Fibroblast of lung (primary cell): Measurements from ENCODE around the gene RUVBL2. TPM values are rescaled to one million over a fixed set of nuclear protein-coding genes. Genes with fewer than 3 reads are reported as not detected.

Source experiments
- DNase-seq, 2 donors: peaks; one replicate each; pipeline versions ENCODE4 v3.0.0 to v3.0.0-alpha.2; 2010; ENCODE audit warnings: low read depth in 2 of 2
- H2AFZ ChIP-seq: 2 replicates; pipeline ENCODE4 v1.5.1; 2012; ENCODE audit warnings: low read length, control low read depth, inconsistent platforms
- H3K27ac ChIP-seq: 2 replicates; pipeline ENCODE4 v1.5.1; 2011; ENCODE audit warnings: low read length, control low read depth; ENCODE audit not compliant: insufficient read depth
- H3K27me3 ChIP-seq: 2 replicates; pipeline ENCODE4 v1.5.1; 2011; ENCODE audit warnings: mild to moderate bottlenecking, low read length; ENCODE audit not compliant: control insufficient read depth, insufficient read depth
- H3K36me3 ChIP-seq: 2 replicates; pipeline ENCODE4 v1.5.1; 2011; ENCODE audit warnings: low read length; ENCODE audit not compliant: control insufficient read depth, insufficient read depth
- H3K4me1 ChIP-seq: 2 replicates; pipeline ENCODE4 v1.5.1; 2011; ENCODE audit warnings: low read length; ENCODE audit not compliant: control insufficient read depth, insufficient read depth; ENCODE audit errors: extremely low read depth
- H3K4me2 ChIP-seq: 2 replicates; pipeline ENCODE4 v1.5.1; 2011; ENCODE audit warnings: low read length, control low read depth; ENCODE audit not compliant: insufficient read depth; ENCODE audit errors: extremely low read depth
- H3K4me3 ChIP-seq, 4 experiments: fragments of 200-600 bp in 1 of 4; sonication (generic) in 1 of 4; replicated peaks in 1 of 4; 2 replicates each; pipeline ENCODE4 v1.5.1; 2011 to 2016; ENCODE audit warnings: low read length in 4 of 4, low read depth in 3 of 4, mild to moderate bottlenecking in 3 of 4, control low read depth in 2 of 4, inconsistent platforms in 1 of 4, mixed read lengths in 1 of 4; ENCODE audit not compliant: insufficient read depth in 1 of 4; ENCODE audit errors: control extremely low read depth in 1 of 4
- H3K79me2 ChIP-seq: 2 replicates; pipeline ENCODE4 v1.5.1; 2012; ENCODE audit warnings: mild to moderate bottlenecking, low read length, inconsistent platforms; ENCODE audit not compliant: control insufficient read depth, insufficient read depth
- H3K9ac ChIP-seq: 2 replicates; pipeline ENCODE4 v1.5.1; 2011; ENCODE audit warnings: mild to moderate bottlenecking, low read length, control low read depth; ENCODE audit not compliant: insufficient read depth
- H3K9me3 ChIP-seq: 2 replicates; pipeline ENCODE4 v1.5.1; 2012; ENCODE audit warnings: low read depth, low read length; ENCODE audit not compliant: control insufficient read depth, insufficient read depth
- H4K20me1 ChIP-seq: 2 replicates; pipeline ENCODE4 v1.5.1; 2011; ENCODE audit warnings: low read length; ENCODE audit not compliant: control insufficient read depth, insufficient read depth; ENCODE audit errors: extremely low read depth
- EZH2 ChIP-seq: IDR thresholded peaks from 2 replicates; pipeline ENCODE4 v1.5.1; 2012; ENCODE audit warnings: low read length, control low read depth, mild to moderate bottlenecking; ENCODE audit errors: missing control alignments
- polyA plus RNA-seq, 2 donors: library from polyadenylated mRNA; depleted of rRNA in 1 of 2; stranded (reverse) in 1 of 2; unstranded in 1 of 2; fragments of >200 nt; gene quantifications; 2 replicates each; pipeline ENCODE4 v1.2.1, GENCODE V29; 2011 to 2012; ENCODE audit warnings: missing spikeins in 1 of 2
- total RNA-seq: library from RNA; depleted of rRNA; stranded (reverse); fragments of >200 nt; gene quantifications from 2 replicates; pipeline ENCODE4 v1.2.1, GENCODE V29; 2014
- TF ChIP-seq, protein P1 (sequence below), 2 donors: IDR thresholded peaks in 1 of 2; conservative IDR thresholded peaks in 1 of 2; 1 replicate in 1 of 2; 2 replicates in 1 of 2; pipeline ENCODE4 v1.5.1; 2011 to 2012; ENCODE audit warnings: low read length in 2 of 2, control low read depth in 1 of 2, inconsistent platforms in 1 of 2, low read depth in 1 of 2, mild to moderate bottlenecking in 1 of 2

RUVBL2 gene
- total and polyA plus RNA-seq, 2 donors (not counting 1 experiment from before 2014, with no cell fraction given), result 77.6 to 158 TPM

DNA sequence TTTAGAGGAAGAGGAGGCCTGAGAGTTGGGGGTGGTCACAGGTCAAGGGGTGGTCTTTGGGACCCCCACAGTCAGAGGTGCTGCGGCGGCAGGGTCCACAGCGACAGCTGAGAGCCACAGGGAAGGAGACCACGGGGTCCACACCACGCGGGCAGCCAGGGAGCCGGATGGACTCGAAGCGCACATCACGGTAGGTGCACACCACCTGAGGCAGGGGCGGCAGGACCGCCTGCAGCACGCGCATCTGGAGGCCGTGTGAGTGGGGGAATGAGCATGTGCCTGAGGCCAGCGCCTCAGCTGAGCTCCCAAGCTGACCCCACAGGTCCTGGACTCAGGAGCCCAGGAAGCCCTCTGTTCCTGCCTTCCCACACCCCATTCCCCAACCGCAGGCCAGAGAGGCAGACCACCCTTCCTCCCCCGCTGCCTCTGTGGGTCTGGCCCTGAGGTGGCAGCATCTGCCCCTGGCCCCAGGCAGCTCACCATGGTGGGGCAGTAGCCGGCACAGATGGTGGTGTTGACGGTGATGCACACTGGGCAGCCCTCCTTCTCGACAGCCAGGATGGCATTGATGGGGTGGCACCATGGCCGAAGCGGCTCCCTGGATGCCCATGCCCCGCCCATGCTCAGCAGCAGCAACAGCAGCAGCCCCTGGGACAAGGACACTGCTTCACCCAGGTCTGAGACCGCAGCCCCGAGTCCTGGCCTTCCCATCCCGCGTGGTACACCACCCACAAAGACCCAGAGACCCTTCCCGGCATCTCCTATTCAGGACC is 22.6 kb downstream of the RUVBL2 start:
- peaks cover 3% of the 10 kb centered on the region for H3K27me3 ChIP-seq
- H3K79me2 ChIP-seq, result no peaks in the 10 kb centered on the region
- DNase-seq, result no peak
- no peak overlapping the region for H3K4me2 ChIP-seq
- no peak overlapping the region for H3K27ac ChIP-seq
- H4K20me1 ChIP-seq, result no peaks in the 10 kb centered on the region
- no peaks in the 10 kb centered on the region for H3K9me3 ChIP-seq
- H3K36me3 ChIP-seq, result peaks cover 17% of the 10 kb centered on the region
- H3K4me3 ChIP-seq, result no peak overlapping the region
- no peak overlapping the region for H2AFZ ChIP-seq
- no peak for TF ChIP-seq EZH2
- TF ChIP-seq, protein P1, sequence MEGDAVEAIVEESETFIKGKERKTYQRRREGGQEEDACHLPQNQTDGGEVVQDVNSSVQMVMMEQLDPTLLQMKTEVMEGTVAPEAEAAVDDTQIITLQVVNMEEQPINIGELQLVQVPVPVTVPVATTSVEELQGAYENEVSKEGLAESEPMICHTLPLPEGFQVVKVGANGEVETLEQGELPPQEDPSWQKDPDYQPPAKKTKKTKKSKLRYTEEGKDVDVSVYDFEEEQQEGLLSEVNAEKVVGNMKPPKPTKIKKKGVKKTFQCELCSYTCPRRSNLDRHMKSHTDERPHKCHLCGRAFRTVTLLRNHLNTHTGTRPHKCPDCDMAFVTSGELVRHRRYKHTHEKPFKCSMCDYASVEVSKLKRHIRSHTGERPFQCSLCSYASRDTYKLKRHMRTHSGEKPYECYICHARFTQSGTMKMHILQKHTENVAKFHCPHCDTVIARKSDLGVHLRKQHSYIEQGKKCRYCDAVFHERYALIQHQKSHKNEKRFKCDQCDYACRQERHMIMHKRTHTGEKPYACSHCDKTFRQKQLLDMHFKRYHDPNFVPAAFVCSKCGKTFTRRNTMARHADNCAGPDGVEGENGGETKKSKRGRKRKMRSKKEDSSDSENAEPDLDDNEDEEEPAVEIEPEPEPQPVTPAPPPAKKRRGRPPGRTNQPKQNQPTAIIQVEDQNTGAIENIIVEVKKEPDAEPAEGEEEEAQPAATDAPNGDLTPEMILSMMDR (conservative IDR thresholded peaks at IDR 0.05 in 1 of 2, IDR thresholded peaks at IDR 0.05 in 1 of 2; ENCODE audit: low read depth in 1 of 2, low read length in 2 of 2), result no peak
- no peak overlapping the region for H3K9ac ChIP-seq
- peaks cover 2% of the 10 kb centered on the region for H3K4me1 ChIP-seq

DNA sequence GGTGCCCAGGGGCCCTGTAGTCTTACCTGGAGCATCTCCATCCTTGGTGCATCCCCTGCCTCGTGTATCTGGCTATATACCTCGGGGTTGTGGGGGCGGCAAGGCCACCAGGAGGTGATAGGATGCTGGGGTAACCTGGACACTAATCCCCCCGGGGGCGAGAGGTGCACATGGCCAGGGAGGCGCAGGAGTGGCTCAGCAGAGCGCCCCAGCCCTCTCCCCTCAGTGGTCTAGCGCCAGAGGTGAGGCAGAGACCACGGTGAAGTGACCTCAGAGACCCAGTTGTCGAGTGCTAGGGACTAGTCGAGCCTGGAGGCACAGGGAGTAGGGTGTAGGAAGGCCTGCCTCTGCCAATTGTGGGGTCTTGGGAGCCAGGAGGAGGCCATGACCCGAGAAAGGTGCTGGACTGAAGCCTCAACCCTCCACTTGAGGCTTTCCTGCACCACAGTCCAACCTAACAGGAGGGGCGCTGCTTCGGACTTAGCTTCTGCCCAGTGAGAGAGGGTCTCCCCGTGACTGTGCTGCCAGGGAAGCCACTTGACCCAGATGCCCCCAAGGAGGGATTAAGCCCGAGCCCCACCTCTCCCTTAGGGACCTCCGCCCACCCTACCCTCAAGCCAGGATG is 23.5 kb downstream of the RUVBL2 start, which contains the start of gene LHB:
LHB (minus strand) TSS at position 51 of the 625 bp plus-strand sequence; CDS start at position 41, 10 bp downstream.
- peak within 1 kb of the TSS; percentile 16 for H3K9ac ChIP-seq
- H2AFZ ChIP-seq, result peak within 1 kb of the TSS; percentile 30

More for the DNA sequence above, 23.5 kb downstream of the RUVBL2 start, which contains the start of gene LHB:
- Histone ChIP-seq H3K27me3 (peaks cover 3% of the 10 kb centered on the region), H3K4me3 (peak within 1 kb of the TSS; percentile 18 to 53 (median 24)), H3K9me3 (no peaks in the 10 kb centered on the region), H3K4me1 (peaks cover 2% of the 10 kb centered on the region), H3K79me2 (no peaks in the 10 kb centered on the region), H3K4me2 (peak within 1 kb of the TSS; percentile 85), H3K27ac (no peak within 1 kb of the TSS), H3K36me3 (peaks cover 14% of the 10 kb centered on the region), H4K20me1 (no peaks in the 10 kb centered on the region)
- no peak for DNase-seq
- no peak for TF ChIP-seq EZH2
- TF ChIP-seq, protein P1 (conservative IDR thresholded peaks at IDR 0.05 in 1 of 2, IDR thresholded peaks at IDR 0.05 in 1 of 2; ENCODE audit: low read depth in 1 of 2, low read length in 2 of 2), result no peak
